NCI-H1930 (cell line): ENCODE results near the gene ORMDL3.
A peak's percentile ranks its signal among the peaks of the same experiment; 100 is the strongest.

Experiments used
- DNase-seq, 2 experiments: peaks; one replicate each; lab custom pipeline; 2025; lab: John Stamatoyannopoulos, UW

ORMDL3 gene

GRCh38 chr17:39927101-39927928 lies at the start of gene ORMDL3, which contains the start of gene LRRC3C:
TSS of gene ORMDL3 (minus strand) at chr17:39927601. CDS start at chr17:39924203, 3,398 bp downstream.
TSS of gene LRRC3C (plus strand) at chr17:39927732. CDS start at chr17:39941524, 13,792 bp downstream.
- DNase-seq: peak; percentile 73 to 88

DNA sequence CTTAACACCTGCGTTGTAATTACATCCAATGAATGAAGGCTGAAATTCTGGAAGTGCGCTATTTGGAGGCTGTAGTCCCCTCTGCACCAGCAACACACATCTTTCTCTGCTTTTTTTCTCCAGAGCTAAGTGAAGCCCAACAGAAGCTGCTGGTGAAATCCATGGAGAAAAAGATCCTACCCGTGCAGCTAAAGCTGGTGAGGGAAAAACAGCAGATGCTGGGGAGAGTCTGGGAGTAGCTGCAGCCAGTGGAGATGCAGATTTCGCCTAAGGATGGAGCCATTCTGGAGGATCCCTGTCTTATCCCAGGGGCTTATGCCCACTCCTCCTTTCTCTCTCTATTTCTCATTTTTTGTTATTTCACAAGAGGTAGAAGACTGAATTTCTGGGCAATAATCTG lies 48.4 kb upstream of the ORMDL3 start:
- no peak for DNase-seq

DNA sequence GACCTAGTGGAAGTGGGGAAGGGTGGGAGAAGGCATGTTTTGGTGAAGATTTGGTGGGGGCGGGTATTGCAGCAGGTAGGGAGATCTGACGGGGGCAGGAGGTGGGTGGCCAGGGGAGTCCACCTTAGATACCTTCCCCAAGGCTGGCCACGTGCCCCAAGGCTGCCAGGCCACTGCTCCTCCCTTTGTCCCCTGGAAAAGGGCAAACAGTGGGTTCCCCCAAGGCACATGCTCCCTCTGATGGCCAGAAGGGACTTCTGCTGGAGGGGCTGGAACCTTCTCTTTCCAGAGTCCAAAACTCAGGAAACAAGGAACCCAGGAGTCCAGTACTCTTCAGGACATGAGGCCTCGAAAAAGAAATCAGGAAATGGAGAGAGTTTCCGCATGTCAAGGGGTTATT lies 47.0 kb upstream of the ORMDL3 start:
- no peak for DNase-seq

DNA sequence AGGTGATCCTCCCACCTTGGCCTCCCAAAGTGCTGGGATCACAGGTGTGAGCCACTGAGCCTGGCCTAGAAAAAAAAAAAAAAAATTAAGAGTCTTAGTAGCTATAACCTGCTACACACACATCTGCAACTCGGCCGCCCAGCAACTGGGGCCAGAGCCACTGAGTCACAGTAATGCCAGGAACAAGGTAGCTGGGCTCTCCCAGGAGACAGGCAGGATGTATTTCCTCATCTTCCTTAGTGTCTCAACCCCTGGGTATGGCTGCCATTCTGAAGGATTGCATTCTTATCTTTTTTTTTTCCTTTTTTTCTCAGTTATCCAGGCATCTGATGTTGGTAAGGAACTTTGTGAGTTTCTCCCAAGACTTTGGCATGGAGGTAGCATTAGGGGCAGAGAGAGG lies 46.1 kb upstream of the ORMDL3 start:
- DNase-seq: no peak

- DNase-seq: no peak
Measured at GRCh38 chr17:39972271-39972670, 44.9 kb upstream of the ORMDL3 start.

DNA sequence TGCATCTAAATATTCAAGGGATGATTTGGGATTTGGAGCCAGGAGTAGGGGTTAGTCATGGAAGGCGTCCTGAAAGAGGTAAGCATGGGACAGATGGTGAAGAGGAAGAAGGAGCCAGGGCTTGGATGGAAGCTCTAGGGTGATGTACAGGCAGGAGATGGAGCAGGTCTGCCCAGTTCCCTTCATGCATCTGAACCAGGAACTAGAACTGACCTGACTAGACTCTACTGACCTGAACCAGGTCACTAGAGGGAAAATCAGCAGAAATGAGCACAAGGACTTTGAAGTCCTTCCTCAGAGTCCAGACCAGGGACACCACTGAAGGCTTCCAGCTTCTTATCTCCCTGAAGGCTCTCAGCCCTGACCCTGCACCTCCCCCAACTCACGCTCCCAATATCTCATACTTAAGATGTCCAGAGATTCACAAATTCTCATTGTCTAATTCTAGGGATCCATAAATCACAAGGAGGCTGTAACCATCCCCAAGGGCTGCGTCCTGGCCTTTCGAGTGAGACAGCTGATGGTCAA lies 43.7 kb upstream of the ORMDL3 start:
- no peak for DNase-seq

DNA sequence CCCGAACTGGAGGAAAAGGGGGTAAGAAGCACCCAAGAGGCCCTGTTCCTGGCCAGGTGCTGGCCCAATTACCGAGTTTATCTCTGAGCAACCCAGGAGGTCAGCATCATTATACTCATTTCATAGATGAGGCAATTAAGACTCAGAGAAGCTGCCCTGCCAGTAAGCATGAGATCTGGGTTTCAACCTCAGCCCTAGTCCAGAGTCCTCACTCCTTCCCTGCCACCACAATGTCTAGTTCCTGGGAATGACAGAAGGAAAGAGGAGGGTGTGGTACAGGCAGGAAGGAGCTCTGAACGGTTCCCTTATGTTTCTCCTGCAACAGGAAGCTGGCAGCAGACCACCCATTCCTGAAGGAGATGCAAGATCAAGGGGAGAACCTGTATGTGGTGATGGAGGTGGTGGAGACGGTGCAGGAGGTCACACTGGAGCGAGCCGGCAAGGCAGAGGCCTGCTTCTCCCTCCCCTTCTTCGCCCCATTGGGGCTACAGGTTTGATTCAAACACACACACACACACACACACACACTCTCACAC lies 42.8 kb upstream of the ORMDL3 start:
- DNase-seq: no peak

GRCh38 chr17:39969375-39969774 lies 42.0 kb upstream of the ORMDL3 start:
- no peak for DNase-seq

DNA sequence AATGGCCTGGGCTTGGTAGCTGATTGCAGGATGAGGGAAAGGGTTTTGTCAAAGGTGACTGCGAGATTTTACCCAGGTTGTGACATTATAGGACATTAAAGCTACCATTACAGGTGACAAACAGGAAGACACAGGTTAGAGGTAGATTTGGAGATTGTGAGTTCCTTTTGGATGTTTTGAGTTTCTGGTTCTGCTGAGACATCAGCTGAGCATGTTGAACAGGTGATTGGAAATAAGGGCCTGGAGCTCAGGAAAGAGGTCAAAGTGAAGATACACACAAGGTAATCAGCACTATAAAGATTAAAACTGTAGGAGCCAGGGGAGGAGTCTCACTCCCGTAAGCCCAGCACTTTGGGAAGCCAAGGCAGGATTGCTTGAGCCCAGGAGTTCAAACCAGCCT lies 41.4 kb upstream of the ORMDL3 start:
- no peak for DNase-seq

DNA sequence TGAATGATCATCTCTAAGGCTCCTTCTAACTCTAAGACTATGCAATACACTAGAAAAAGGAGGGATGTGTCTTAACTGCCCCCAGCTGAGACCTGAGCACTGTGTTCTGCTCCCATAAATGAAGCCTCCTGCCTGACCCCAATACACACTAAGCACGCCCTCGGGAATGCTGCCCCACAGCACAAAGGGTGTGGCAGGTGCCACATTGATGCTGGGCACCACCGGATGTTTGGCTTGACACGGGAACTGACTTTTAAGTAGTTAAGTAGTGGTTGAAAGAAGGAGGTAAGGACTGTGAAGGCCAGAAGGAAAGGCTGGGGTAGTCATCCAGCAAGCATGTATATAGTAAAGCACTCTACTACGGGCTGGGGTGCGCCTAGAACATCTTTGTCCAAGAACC lies 39.4 kb upstream of the ORMDL3 start:
- DNase-seq: no peak

DNA sequence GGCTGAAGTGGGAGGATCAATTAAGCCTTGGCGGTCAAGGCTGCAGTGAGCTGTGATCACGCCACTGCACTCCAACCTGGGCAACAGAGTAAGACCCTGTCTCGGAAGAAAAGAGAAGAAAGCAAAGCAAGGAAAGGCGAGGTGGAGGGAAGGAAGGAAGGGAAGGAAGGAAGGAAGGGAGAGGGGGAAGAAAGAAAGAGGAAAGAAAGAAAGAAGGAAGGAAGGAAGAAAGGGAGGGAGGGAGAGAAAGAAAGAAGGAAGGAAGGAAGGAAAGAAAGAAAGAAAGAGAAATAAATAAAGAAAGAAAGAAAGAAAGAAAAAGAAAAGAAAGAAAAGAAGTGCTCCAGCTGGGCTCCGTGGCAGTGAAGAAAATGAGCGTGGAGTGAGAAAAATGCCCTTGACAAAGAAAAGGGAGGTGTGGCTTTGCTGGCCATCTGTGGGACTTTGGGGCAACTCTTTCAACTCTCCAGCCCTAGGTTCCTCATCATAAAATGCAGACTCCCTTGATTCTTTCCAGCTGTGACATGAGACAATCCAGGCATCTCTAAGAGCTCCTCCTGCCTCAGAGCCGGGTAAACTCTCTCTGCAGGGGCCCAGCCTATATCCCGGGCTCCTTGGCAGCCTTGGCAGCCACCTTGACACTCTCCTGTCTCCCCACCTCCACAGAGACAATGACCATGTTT lies 37.8 kb upstream of the ORMDL3 start:
- no peak for DNase-seq

DNA sequence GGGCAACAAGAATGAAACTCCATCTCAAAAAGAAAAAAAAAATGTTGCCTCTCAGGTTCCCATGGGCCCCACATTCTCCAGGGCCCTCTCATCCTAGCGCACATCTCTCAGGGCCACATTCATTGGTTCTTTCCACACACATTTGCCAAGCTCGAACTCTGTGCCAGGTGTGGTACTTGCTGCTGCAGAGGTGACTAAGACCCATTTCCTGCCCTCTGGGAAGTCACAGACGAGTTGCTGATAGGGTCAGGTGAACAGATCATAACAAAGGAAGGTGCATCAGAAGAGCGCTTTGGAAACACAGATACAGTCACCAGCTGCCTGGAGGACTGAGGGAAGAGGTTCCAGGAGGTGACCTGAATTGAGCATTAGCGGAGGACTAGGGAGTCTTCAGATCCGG lies 36.4 kb upstream of the ORMDL3 start:
- no peak for DNase-seq

- DNase-seq: no peak
Measured at GRCh38 chr17:39962642-39963220, 35.3 kb upstream of the ORMDL3 start, which contains the start of gene GSDMA. TSS of gene GSDMA (plus strand) at chr17:39963004. CDS start at chr17:39965688, 2,684 bp downstream.

DNA sequence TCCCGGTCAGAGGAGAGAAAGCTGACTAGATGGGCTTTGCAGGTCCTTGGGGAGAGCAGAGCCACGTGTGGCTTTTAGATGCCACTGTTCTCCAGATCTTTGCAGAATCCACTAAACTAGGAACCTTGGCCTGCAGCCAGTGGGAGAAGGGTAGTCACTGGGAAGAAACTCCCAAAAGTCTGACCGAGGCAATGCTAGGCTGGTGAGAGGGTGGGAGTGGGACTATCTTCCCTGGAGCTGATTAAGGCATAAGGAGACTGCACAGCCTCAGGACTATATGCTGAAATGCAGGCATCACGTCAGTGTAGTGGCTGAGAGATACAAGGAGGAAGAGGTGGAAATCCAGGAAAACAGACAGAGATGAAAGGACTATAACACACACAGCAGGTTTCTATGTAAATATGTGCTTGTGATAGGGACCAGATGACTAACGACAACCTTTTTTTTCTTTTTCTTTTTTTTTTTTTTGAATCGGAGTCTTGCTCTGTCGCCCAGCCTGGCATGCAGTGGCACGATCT lies 33.2 kb upstream of the ORMDL3 start:
- no peak for DNase-seq

GRCh38 chr17:39955726-39956225 lies 28.4 kb upstream of the ORMDL3 start:
- DNase-seq: no peak

GRCh38 chr17:39954876-39955275 lies 27.5 kb upstream of the ORMDL3 start:
- no peak for DNase-seq

DNA sequence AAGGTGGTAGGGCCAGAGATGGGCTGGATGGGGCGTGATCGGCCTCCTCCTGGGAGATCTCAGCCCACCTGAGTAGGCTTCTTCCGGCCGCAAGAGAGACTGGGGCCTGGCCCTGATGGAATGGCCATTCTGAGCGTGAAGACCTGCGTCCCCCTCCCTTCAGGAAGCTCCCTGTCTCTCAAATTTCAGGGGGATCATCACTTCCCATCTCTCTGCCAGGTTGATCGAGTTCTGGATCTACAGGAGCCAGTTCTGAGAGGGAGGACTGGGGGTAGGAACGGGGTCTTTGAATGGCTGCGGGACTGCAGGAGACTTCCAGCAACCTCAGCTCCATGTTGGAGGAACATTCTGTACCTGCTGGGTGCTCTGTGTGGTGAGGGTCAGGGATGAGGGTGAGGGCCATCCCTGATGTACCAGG lies 26.1 kb upstream of the ORMDL3 start:
- DNase-seq: no peak

GRCh38 chr17:39952680-39953470 lies 25.5 kb upstream of the ORMDL3 start:
- peak; percentile 83 to 90 for DNase-seq

DNA sequence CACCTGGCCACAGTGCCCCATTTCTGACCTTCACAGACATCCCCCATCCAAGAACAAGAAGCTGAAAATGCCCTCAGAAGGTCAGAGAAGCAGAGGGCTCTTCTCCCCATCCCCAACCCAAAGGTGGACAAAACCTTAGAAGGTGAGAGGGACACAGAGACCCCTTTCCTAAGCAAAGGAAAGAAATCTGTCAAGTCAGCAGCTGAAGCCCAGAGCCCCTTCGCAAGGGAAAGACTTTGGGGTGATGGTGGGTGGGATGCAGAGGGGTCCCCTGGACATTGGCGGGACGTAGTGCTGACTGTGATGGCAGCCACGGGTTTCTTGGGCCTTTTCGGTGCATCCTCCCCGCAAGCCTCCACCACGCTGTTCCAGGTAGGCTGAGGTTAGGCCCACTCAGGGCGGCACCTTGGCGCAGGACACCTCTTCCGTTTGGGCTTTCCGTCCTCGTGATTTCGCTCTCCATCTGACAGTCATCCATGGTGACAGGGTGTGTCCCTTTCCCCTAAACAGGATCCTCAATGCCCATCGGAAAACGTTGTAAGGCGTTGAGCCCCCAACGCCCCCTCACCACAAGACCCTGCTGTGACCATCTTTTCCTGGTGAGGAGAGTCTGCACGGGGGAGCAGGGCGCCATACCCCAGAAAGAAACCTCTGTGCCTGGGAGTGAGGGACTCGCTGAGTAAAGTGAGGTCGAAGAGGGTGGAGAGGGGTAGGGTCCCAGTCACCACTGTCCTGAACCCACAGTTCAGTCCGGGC lies 24.7 kb upstream of the ORMDL3 start:
- no peak for DNase-seq

GRCh38 chr17:39950871-39951348 lies 23.5 kb upstream of the ORMDL3 start:
- no peak for DNase-seq
